ENCODE measurements around the gene TRIM31.

Gene TRIM31

DNA sequence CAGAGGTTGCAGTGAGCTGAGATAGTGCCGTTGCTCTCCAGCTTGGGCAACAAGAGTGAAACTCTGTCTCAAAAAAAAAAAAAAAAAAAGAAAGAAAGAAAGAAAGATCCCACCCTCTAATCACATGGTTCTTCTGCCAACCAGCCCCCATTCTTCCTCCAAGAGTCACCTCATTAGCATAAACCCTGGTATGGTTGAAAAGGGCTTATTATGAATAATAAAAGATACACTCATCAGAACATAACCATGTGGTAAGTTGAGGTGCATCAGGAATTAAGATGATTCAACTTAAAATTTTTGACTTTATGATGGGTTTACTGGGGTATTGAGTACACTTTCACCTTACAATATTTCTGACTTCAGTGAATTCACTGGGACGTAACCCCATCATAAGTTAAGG is 22.3 kb upstream of the TRIM31 start:
- no peak for TF ChIP-seq GATA2 (IDR thresholded peaks at IDR 0.05; ENCODE audit: low read depth, low read length)

DNA sequence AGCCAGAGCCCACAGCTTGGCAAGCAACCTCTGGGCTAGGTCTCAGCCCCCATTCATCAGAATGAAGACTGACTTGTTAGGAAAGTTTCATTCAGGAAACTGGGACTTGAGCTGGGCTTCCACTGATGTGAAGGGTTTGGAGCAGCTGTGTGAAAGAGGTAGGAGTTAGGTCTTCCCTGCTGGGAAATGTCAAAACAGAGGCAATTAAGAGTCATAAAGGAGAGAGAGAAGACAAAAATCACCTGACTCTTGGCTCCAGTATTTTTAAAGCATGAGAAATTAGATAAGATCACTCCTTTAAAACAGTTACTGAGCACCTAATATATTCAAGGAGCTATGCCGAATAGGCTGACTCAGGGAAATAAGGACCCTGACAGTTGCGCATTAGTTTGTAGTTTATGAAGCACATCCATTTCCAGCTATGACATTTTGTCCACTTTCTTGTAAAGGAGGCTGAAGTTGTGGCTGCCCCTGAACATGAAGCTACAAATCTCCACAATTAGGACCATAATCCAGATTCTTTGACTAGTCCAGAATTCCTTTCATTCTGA is 19.1 kb upstream of the TRIM31 start:
- TF ChIP-seq GATA2 (IDR thresholded peaks at IDR 0.05; ENCODE audit: low read depth, low read length), result no peak
- TF ChIP-seq GATA3 (IDR thresholded peaks at IDR 0.05; ENCODE audit: low read depth, low read length), result no peak

DNA sequence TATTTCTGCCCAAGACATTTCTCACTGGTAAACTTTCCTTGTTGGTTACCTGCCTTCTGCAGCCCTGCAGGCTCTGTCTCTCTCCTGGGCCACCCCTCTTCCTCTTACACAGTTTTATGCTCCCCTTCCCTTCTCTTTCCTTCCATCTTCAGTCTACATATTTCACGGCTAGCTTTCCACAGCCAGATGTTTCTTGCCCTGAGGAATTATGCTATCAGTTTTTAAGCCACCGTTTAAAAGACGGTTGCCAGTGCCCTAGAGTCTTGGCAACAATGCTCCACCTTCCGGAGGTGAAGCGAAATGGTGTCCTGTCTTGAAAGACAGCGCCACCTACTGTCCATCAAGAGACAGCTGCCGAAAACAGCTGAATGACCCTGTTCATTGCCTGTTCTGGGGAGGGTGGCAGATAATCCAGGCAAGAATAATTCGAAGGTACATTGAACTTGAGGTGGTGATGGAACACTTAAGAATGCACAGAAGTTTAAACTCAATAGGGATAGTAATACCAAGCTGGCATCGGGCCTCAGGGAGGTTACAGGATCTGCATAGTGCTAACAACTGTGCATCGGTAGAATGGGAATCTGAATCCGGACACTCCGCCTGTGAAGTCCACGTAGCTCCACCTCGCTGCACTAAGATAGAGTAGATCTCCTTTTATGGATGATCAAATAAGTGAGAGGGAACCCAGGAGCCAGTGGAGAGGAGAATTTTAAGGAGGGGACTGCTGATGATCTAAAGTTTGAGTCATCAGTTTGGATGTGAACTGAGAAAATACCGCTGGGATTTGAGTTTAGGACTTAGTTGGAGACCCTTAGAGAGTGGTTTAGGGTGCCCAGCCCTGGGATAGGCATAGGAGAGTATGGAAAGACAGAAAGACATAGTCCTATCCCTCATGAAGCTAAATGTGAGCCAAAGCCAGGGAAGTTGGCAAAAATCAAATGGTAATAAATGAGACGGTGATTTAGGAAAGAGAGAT is 18.3 kb upstream of the TRIM31 start:
- TF ChIP-seq GATA3 (IDR thresholded peaks at IDR 0.05; ENCODE audit: low read depth, low read length), result no peak
- no peak for TF ChIP-seq GATA2 (IDR thresholded peaks at IDR 0.05; ENCODE audit: low read depth, low read length)

DNA sequence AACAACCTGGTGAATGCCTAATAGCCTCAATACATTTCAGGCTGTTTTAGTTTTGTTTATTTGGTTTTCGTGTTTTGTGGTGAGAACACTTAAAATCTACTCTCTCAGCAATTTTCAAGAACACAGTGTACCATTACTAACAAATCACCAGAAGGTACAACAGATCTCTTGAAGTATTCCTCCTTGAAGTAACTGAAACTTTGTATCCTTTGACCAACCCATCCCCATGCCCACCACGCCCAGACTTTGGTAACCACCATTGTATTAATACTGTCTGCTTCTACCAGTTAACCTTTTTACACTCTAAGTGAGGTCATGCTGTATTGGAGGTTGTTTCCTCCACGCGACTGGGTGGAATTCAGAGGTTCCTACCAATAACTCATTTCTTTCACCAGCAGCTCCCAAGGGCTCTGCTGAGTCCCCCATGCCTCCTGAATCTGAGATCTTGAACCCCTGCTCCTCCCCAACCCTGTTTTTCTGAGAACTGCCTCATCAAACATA is 17.3 kb upstream of the TRIM31 start:
- TF ChIP-seq GATA2 (IDR thresholded peaks at IDR 0.05; ENCODE audit: low read depth, low read length), result no peak
- TF ChIP-seq GATA3 (IDR thresholded peaks at IDR 0.05; ENCODE audit: low read depth, low read length), result no peak

DNA sequence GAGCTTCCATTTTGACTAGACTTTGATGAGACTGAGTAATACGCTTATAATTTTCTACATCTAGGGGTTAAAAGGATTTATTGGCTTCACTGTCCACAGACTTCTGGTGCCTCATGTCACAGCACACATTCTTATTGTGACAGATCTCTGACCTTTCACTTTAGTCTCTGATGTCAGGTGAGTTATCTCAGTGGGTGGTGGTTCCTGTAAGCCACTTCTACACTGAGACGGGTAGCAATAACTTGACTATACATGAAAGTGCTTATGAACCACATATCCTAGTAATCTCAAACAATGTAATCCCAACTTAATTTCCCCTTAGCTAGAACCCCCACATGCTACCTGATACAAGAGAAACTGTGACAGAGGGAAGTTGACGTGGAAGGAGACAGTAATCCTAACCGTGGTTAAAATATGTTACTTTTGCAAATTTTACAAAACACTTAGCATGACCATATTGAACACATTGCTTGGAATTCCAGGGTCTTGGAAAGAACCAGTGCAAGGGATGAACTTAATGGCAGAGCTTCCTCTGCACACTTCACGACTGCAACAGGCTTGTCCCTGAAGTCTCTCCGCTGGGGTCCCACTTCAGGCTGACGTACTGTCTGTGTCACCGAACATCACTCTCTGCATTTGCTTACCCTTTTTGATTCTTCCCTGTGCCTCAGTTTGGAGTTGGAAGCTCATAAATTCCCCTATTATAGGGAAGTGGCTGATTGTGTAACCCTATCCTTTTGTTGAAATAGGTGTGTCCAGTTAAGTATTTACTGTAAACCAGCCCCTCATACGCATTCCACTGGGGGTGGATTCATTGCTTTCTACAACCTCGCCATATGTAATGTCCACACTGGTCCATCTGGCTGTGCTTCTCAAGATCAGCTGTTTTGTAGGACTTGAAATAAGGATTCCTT is 16.6 kb upstream of the TRIM31 start:
- TF ChIP-seq GATA2 (IDR thresholded peaks at IDR 0.05; ENCODE audit: low read depth, low read length) (no peak), GATA3 (IDR thresholded peaks at IDR 0.05; ENCODE audit: low read depth, low read length) (no peak)

DNA sequence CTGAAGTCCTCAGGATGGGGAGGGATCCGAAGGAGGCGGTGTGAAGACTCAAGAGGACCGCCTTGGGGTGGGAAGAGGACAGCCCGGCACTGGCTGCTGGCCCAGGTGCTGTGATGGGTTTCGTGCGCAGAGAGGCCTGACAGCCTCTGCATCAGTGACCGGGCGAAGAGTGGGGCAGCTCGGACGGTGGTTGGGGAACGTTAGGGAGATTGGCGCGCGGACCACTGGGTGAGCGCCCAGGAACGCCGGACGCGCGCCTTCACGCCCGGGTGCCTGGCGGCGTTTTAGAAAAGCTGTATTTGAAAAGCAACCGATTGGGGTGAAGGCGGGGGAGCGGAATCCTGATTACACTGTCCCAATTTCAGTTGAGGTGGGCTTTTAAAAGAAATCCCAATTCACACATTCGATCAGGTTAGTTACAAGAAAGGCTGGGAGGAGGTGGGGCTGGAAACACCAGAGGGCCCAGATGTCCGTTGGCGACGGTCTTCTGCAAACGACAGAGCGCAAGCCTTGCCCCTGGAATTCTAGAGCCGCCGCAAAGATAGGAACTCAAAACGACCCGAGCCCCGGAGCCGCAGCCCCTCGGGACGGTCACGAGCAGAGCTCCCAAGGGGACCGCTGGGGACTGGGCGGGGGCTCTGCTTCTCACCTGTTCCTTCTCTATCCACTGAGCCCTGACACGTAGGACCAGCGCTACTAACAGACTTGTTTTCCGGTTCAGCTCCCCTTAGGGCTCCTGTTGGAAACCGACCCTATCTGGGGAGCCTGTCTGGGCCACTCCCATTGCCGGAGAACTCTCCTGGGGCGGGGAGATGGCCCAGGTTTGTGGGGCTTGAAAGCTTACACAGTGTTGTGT is 14.6 kb upstream of the TRIM31 start:
- TF ChIP-seq GATA2 (IDR thresholded peaks at IDR 0.05; ENCODE audit: low read depth, low read length) (no peak), GATA3 (IDR thresholded peaks at IDR 0.05; ENCODE audit: low read depth, low read length) (no peak)

DNA sequence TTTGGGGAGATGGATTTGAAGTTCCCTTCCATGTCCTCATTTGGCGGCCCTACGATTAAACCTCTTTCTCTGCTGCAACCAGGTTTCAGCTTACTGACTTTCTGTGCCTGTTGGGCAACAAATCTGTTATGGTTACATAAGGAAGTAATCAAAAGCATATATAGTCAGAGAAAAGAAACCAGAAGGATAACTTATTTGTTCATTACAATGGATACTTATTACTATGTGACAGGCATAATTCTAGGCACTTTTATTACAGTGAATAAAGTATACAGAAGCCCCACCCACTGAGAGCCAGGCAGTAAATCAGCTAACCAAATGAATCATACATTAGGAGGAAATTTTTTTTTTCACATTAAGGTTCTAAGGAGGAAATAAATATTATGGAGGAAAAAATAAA is 9.6 kb upstream of the TRIM31 start:
- TF ChIP-seq GATA3 (IDR thresholded peaks at IDR 0.05; ENCODE audit: low read depth, low read length) (no peak), GATA2 (IDR thresholded peaks at IDR 0.05; ENCODE audit: low read depth, low read length) (no peak)

DNA sequence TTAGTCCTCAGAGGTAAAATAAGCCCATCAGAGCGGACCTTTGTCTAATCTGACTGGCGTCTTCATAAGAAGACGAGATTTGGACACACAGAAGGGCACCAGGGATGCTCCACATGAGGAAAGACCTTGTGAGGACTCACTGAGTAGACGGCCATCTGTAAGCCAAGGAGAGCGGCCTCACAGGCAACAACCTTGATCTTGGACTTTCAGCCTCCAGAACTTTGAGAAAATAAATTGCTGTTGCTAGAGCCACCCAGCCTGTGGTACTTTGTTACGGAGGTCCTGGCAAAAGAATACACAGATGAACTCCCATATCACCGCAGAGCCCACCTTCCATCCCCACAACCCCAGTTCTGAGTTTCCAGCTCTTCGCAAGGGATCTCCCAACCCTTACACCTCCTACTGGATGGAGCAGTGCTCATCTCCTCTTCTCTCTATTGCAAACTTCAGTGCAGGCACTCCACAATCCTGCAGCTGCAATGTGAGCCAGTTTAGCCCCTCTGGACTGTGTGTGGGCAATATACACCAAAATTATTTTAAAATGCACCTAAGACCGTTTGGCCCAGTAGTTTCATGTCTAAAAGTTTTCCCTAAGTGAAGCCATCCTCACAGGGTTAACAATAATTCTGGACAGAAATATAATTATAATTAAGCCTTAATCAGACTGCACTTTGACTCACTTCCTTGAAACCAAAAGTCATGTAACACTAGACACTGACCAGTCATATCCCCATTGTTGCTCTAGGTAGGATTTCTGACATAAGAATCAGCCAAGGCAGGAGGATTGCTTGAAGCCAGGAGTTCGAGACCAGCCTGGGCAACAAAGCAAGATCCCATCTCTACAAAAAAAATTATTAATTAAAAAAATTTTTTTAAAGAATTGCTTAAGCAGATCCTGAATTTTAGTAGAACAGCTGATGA is 8.8 kb upstream of the TRIM31 start:
- no peak for TF ChIP-seq GATA2 (IDR thresholded peaks at IDR 0.05; ENCODE audit: low read depth, low read length)
- no peak for TF ChIP-seq GATA3 (IDR thresholded peaks at IDR 0.05; ENCODE audit: low read depth, low read length)

DNA sequence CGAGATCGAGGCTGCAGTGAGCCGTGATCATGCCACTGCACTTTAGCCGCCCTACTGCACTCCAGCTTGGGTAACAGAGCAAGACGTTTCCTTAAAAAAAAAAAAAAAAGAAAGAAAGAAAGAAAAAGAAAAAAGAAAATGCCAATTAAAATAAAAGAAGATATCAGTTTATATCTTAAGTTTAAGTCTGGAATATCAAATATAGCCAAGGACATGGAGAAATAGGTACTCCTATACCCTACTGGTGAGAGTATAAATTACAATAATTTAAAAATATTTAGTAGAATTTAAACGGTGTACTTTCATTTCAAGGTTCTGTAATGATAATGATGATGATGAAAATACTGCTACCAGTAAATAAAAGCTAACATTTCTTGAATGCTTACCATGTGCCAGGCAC is 3.8 kb upstream of the TRIM31 start:
- no peak for TF ChIP-seq GATA2 (IDR thresholded peaks at IDR 0.05; ENCODE audit: low read depth, low read length)
- TF ChIP-seq GATA3 (IDR thresholded peaks at IDR 0.05; ENCODE audit: low read depth, low read length), result no peak

DNA sequence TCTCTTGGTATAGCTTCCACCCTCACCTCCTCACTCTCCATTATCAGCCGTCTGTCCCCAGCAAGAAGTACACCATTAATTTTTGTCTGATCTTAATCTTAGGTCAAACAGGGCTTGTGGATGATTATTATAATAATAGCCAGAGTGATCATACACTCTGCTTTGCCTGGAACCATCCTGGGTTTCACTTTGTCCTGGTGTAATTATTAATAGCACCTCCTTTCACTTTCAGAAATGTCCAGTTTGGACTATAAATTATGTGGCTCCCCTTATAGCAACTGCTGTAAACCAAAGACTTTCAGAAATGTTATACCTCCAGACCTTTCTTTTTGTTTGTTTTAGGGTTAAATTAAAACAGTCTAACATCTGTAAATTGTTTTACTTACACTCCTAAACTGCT is 951 bp upstream of the TRIM31 start:
- TF ChIP-seq GATA2 (IDR thresholded peaks at IDR 0.05; ENCODE audit: low read depth, low read length), result no peak
- TF ChIP-seq GATA3 (IDR thresholded peaks at IDR 0.05; ENCODE audit: low read depth, low read length), result no peak

DNA sequence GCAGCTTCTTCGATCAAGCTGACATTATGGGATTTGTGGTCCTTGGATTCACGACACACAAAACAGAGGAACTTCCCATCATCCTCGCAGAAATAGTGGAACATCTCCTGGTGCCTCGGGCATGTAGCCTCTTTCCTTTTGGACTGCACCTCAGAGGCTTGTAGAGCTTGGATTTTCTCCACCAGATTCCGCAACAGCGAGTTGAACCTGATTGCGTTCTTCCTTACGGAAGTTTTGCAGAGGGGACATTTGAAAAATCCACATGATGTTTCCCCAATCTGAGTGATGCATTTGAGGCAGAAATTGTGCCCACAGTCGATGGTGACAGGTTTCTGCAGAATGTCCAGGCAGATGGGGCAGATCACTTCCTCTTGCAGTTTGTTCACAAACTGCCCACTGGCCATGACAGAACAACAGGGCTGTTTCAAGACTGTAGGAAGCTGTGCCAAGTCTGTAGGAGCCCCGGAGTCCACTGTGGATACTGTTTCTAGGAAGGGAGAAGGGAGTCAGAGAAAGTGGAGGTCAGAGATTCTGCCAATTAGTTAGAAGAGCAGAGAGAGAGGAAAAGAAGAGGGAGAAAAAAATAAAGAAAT is 392 bp downstream of the TRIM31 start:
- TF ChIP-seq GATA3 (IDR thresholded peaks at IDR 0.05; ENCODE audit: low read depth, low read length) (no peak), GATA2 (IDR thresholded peaks at IDR 0.05; ENCODE audit: low read depth, low read length) (no peak)

DNA sequence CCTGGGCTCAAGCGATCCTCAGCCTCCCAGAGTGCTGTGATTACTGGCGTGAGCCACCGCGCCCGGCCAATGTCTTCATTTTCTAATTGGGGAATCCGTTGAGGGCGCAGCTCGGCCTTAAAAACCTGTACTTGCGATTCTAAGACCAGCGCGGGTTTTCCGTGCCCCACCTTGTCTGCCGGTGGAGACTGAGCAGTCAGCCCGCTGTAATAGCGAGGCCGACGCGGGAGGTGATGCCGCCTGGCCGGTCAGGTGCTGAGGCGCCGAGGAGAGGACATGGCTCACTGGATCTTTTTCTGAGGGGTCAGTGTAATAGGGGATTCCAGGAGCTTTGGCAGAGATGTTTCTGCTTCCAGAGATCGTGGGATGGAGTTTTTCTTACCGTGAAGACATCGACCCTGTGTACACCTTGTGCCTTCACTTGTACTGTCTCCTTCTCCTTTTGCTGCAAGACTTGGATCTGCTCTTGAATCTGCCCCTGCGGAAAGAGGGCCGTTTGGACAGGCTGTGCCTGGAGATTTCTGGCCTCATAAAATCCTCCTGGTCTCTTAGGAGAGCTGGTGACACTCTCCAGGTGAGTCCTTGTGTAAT is 1.5 kb downstream of the TRIM31 start:
- TF ChIP-seq GATA3 (IDR thresholded peaks at IDR 0.05; ENCODE audit: low read depth, low read length) (no peak), GATA2 (IDR thresholded peaks at IDR 0.05; ENCODE audit: low read depth, low read length) (no peak)

Measured in SH-SY5Y (cell line).